HepG2 (cell line): ENCODE results near the gene ARL2.

Source experiments
- POLR2A ChIP-seq, 2 experiments: IDR thresholded peaks; 2 replicates each; pipeline ENCODE4 v1.6.1; 2011; ENCODE audit warnings: low read depth in 2 of 2, low read length in 2 of 2, mild to moderate bottlenecking in 1 of 2, moderate library complexity in 1 of 2; ENCODE audit not compliant: insufficient read depth in 1 of 2
- SIN3A ChIP-seq: IDR thresholded peaks from 2 replicates; pipeline ENCODE4 v1.6.1; 2011; ENCODE audit warnings: low read depth, mild to moderate bottlenecking, control low read depth, low read length, borderline replicate concordance
- ZNF607 ChIP-seq: sonication (generic); formaldehyde crosslinking; IDR thresholded peaks from 2 replicates; pipeline ENCODE4 v1.5.1; 2020; ENCODE audit warnings: missing genetic modification reagents, mild to moderate bottlenecking, borderline replicate concordance

- 0 out of 2 replicates have a peak, but pooled peaks have one; percentile 25 for TF ChIP-seq SIN3A
- 0 out of 2 replicates have a peak, but pooled peaks have one; percentile 42 for TF ChIP-seq ZNF607 (CRISPR knock-in tag)
- no peak for TF ChIP-seq POLR2A (IDR thresholded peaks at IDR 0.05; ENCODE audit: insufficient read depth in 1 of 2, low read depth in 2 of 2, low read length in 2 of 2)
Measured at GRCh38 chr11:65013130-65013887, 651 bp upstream of the ARL2 start.
